HEK293 (cell line): ENCODE measurements around the gene AIG1.

ENCODE experiments used
- CTCF ChIA-PET: fragments of 350-600 bp; formaldehyde crosslinking; extraction: SDS; loops from one replicate; lab custom pipeline; 2021; ENCODE audit warnings: antibody characterized with exemption; lab: Yijun Ruan, JAX
- POLR2A ChIA-PET: fragments of 300-600 bp; formaldehyde crosslinking; extraction: SDS; loops from one replicate; lab custom pipeline; 2020; ENCODE audit warnings: antibody characterized with exemption, inconsistent platforms; lab: Yijun Ruan, JAX
- H3K27ac ChIP-seq: fragments of 200-500 bp; sonication (Bioruptor generic); 2 replicates; pipeline ENCODE4 v1.5.1; 2014; ENCODE audit warnings: low read depth, low read length, control low read depth, inconsistent platforms; ENCODE audit errors: extremely low read depth
- H3K36me3 ChIP-seq, 2 experiments: fragments of 200-500 bp in 1 of 2; sonication (Bioruptor generic) in 1 of 2; 1 replicate in 1 of 2; 2 replicates in 1 of 2; pipeline ENCODE4 v1.5.1; 2014 to 2017; ENCODE audit warnings: inconsistent platforms in 2 of 2, low read length in 2 of 2; ENCODE audit not compliant: control insufficient read depth in 2 of 2, insufficient read depth in 1 of 2
- H3K4me1 ChIP-seq: fragments of 200-500 bp; sonication (Bioruptor generic); 2 replicates; pipeline ENCODE4 v1.5.1; 2014; ENCODE audit warnings: mild to moderate bottlenecking, low read length, inconsistent platforms; ENCODE audit not compliant: control insufficient read depth, insufficient read depth
- H3K4me3 ChIP-seq: 2 replicates; pipeline ENCODE4 v1.5.1; 2011; ENCODE audit warnings: low read depth, mild to moderate bottlenecking, control low read depth, low read length, moderate library complexity
- H3K9me3 ChIP-seq: fragments of 200-500 bp; sonication (Bioruptor generic); 2 replicates; pipeline ENCODE4 v1.5.1; 2014; ENCODE audit warnings: low read depth, low read length, inconsistent platforms; ENCODE audit not compliant: control insufficient read depth, insufficient read depth
- MEIS1 ChIP-seq: sonication (generic); formaldehyde crosslinking; IDR thresholded peaks from 2 replicates; pipeline ENCODE4 v1.8.1; 2022; ENCODE audit warnings: missing genetic modification reagents, mild to moderate bottlenecking, borderline replicate concordance
- MZF1 ChIP-seq: fragments of 450-650 bp; formaldehyde crosslinking; IDR thresholded peaks from 2 replicates; pipeline ENCODE4 v1.5.1; 2017; ENCODE audit warnings: missing biosample characterization, missing genetic modification characterization, borderline replicate concordance
- PRDM1 ChIP-seq: fragments of 450-650 bp; formaldehyde crosslinking; IDR thresholded peaks from 2 replicates; pipeline ENCODE4; 2016; ENCODE audit warnings: missing biosample characterization, missing genetic modification characterization
- ZNF23 ChIP-seq: fragments of 450-650 bp; formaldehyde crosslinking; IDR thresholded peaks from 2 replicates; pipeline ENCODE4 v1.5.1; 2016; ENCODE audit warnings: missing biosample characterization, missing genetic modification characterization, borderline replicate concordance
- ZNF350 ChIP-seq: fragments of 450-650 bp; formaldehyde crosslinking; IDR thresholded peaks from 2 replicates; pipeline ENCODE4 v1.5.0; 2017; ENCODE audit warnings: missing biosample characterization, mild to moderate bottlenecking, missing genetic modification characterization
- ZNF473 ChIP-seq: fragments of 450-650 bp; formaldehyde crosslinking; IDR thresholded peaks from 2 replicates; pipeline ENCODE4 v1.5.1; 2017; ENCODE audit warnings: missing biosample characterization, missing genetic modification characterization
- ZNF596 ChIP-seq: fragments of 450-650 bp; IDR thresholded peaks from 2 replicates; pipeline ENCODE4 v1.5.0; 2018; ENCODE audit warnings: missing biosample characterization, mild to moderate bottlenecking, missing genetic modification characterization, moderate library complexity
- ZNF600 ChIP-seq: fragments of 450-650 bp; formaldehyde crosslinking; IDR thresholded peaks from 2 replicates; pipeline ENCODE4 v1.5.1; 2016; ENCODE audit warnings: missing biosample characterization, missing genetic modification characterization
- ZNF701 ChIP-seq: fragments of 450-650 bp; formaldehyde crosslinking; IDR thresholded peaks from 2 replicates; pipeline ENCODE4 v1.5.1; 2016; ENCODE audit warnings: missing biosample characterization, missing genetic modification characterization
- ZNF792 ChIP-seq: fragments of 450-650 bp; formaldehyde crosslinking; IDR thresholded peaks from 2 replicates; pipeline ENCODE4 v1.5.1; 2016; ENCODE audit warnings: missing biosample characterization, missing genetic modification characterization
- ZSCAN16 ChIP-seq: fragments of 450-650 bp; formaldehyde crosslinking; IDR thresholded peaks from 2 replicates; pipeline ENCODE4 v1.5.1; 2016; ENCODE audit warnings: missing biosample characterization, missing genetic modification characterization
- ZSCAN30 ChIP-seq: fragments of 450-650 bp; IDR thresholded peaks from 2 replicates; pipeline ENCODE4 v1.5.1; 2018; ENCODE audit warnings: missing biosample characterization, mild to moderate bottlenecking, missing genetic modification characterization, moderate library complexity
- TF ChIP-seq, protein P1 (sequence below): fragments of 450-650 bp; formaldehyde crosslinking; IDR thresholded peaks from 2 replicates; pipeline ENCODE4 v1.5.1; 2016; ENCODE audit warnings: missing biosample characterization, missing genetic modification characterization, borderline replicate concordance
- TF ChIP-seq, protein P2 (sequence below): fragments of 450-650 bp; formaldehyde crosslinking; IDR thresholded peaks from 2 replicates; pipeline ENCODE4 v1.5.1; 2016; ENCODE audit warnings: missing biosample characterization, missing genetic modification characterization
- TF ChIP-seq, protein P3 (sequence below): fragments of 450-650 bp; formaldehyde crosslinking; IDR thresholded peaks from 2 replicates; pipeline ENCODE4 v1.5.1; 2016; ENCODE audit warnings: missing biosample characterization, missing genetic modification characterization
- TF ChIP-seq, protein P4 (sequence below): fragments of 450-650 bp; formaldehyde crosslinking; IDR thresholded peaks from 2 replicates; pipeline ENCODE4 v1.5.1; 2016; ENCODE audit warnings: missing biosample characterization, missing genetic modification characterization

The AIG1 gene

DNA sequence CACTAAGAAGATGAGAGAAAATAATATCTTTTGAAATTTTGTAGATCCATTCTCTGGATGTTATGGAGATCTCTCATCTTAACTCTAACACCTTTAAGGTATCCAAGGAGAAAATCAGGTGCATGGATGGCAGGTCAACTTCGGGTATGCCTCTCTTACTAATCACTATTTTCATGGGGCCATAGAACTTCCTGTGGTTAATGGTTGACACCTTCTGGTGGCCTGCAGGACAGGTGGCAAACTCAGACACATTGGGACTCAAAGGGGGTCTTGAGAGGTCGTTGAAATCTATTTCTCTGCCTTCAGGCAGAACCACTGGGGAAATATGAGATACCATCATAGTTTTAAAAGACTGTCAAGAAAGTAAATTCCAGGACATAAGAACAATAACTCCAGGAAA is 313.3 kb downstream of the AIG1 start (continued):
- TF ChIP-seq, protein P1, sequence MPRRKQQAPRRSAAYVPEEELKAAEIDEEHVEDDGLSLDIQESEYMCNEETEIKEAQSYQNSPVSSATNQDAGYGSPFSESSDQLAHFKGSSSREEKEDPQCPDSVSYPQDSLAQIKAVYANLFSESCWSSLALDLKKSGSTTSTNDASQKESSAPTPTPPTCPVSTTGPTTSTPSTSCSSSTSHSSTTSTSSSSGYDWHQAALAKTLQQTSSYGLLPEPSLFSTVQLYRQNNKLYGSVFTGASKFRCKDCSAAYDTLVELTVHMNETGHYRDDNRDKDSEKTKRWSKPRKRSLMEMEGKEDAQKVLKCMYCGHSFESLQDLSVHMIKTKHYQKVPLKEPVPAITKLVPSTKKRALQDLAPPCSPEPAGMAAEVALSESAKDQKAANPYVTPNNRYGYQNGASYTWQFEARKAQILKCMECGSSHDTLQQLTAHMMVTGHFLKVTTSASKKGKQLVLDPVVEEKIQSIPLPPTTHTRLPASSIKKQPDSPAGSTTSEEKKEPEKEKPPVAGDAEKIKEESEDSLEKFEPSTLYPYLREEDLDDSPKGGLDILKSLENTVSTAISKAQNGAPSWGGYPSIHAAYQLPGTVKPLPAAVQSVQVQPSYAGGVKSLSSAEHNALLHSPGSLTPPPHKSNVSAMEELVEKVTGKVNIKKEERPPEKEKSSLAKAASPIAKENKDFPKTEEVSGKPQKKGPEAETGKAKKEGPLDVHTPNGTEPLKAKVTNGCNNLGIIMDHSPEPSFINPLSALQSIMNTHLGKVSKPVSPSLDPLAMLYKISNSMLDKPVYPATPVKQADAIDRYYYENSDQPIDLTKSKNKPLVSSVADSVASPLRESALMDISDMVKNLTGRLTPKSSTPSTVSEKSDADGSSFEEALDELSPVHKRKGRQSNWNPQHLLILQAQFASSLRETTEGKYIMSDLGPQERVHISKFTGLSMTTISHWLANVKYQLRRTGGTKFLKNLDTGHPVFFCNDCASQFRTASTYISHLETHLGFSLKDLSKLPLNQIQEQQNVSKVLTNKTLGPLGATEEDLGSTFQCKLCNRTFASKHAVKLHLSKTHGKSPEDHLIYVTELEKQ = no peak
- TF ChIP-seq MEIS1 (CRISPR knock-in tag) = no peak

DNA sequence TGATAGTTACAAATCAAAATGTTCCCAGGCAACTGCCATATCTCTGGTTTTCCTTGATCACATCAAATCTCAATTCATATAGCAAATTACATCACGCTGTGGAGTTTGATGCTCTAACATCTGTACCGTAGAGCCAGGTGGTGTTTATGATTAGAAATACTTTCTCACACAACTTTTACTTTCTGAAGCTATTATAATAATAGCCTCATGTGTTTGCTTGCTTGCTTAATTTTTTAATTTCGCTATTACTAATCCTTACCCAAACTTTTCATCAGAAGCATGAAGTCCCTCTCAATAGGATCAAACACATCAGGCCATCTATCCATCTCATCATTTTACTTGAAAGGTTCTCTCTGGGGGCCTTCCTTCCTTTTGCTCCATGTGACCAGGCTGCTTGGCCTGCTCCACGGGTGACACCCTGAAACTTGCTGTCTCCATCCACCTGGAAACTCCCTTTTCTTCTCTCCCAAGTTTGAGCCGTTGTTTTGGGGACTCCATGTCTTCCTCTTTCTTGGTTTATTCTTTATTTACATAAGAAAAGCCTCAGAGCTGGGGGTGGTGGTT is 314.4 kb downstream of the AIG1 start:
- H3K9me3 ChIP-seq = no peaks in the 10 kb centered on the region
- H3K4me3 ChIP-seq = no peak overlapping the region
- ChIA-PET POLR2A (no interaction called here), CTCF (no interaction called here)
- TF ChIP-seq, protein P2, sequence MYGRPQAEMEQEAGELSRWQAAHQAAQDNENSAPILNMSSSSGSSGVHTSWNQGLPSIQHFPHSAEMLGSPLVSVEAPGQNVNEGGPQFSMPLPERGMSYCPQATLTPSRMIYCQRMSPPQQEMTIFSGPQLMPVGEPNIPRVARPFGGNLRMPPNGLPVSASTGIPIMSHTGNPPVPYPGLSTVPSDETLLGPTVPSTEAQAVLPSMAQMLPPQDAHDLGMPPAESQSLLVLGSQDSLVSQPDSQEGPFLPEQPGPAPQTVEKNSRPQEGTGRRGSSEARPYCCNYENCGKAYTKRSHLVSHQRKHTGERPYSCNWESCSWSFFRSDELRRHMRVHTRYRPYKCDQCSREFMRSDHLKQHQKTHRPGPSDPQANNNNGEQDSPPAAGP (tag by site-specific recombination) = no peak
- no peak for TF ChIP-seq ZNF792
- no peak for TF ChIP-seq MZF1
- TF ChIP-seq, protein P3, sequence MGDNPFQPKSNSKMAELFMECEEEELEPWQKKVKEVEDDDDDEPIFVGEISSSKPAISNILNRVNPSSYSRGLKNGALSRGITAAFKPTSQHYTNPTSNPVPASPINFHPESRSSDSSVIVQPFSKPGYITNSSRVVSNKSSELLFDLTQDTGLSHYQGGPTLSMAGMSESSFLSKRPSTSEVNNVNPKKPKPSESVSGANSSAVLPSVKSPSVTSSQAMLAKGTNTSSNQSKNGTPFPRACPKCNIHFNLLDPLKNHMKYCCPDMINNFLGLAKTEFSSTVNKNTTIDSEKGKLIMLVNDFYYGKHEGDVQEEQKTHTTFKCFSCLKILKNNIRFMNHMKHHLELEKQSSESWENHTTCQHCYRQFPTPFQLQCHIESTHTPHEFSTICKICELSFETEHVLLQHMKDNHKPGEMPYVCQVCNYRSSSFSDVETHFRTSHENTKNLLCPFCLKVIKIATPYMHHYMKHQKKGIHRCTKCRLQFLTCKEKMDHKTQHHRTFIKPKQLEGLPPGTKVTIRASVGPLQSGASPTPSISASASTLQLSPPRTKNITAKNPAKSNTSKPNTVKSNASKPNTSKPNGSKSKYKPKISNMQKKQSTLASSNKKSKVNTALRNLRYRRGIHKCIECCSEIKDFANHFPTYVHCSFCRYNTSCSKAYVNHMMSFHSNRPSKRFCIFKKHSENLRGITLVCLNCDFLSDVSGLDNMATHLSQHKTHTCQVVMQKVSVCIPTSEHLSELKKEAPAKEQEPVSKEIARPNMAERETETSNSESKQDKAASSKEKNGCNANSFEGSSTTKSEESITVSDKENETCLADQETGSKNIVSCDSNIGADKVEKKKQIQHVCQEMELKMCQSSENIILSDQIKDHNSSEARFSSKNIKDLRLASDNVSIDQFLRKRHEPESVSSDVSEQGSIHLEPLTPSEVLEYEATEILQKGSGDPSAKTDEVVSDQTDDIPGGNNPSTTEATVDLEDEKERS (tag by site-specific recombination) = no peak
- no peak for TF ChIP-seq ZNF23
- TF ChIP-seq ZNF350 (tag by site-specific recombination) = no peak
- no peak for TF ChIP-seq ZNF701
- no peak for TF ChIP-seq ZNF600
- TF ChIP-seq, protein P4, sequence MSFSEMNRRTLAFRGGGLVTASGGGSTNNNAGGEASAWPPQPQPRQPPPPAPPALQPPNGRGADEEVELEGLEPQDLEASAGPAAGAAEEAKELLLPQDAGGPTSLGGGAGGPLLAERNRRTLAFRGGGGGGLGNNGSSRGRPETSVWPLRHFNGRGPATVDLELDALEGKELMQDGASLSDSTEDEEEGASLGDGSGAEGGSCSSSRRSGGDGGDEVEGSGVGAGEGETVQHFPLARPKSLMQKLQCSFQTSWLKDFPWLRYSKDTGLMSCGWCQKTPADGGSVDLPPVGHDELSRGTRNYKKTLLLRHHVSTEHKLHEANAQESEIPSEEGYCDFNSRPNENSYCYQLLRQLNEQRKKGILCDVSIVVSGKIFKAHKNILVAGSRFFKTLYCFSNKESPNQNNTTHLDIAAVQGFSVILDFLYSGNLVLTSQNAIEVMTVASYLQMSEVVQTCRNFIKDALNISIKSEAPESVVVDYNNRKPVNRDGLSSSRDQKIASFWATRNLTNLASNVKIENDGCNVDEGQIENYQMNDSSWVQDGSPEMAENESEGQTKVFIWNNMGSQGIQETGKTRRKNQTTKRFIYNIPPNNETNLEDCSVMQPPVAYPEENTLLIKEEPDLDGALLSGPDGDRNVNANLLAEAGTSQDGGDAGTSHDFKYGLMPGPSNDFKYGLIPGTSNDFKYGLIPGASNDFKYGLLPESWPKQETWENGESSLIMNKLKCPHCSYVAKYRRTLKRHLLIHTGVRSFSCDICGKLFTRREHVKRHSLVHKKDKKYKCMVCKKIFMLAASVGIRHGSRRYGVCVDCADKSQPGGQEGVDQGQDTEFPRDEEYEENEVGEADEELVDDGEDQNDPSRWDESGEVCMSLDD (tag by site-specific recombination) = no peak
- no peak for TF ChIP-seq ZSCAN30
- TF ChIP-seq PRDM1 (tag by site-specific recombination) = no peak
- TF ChIP-seq ZNF473 = no peak
- TF ChIP-seq, all 188 proteins: peak for 0
- no peaks in the 10 kb centered on the region for H3K36me3 ChIP-seq
- H3K4me1 ChIP-seq = peaks cover 13% of the 10 kb centered on the region; the same call in 1 of the 2 replicates
- no peak overlapping the region for H3K27ac ChIP-seq

DNA sequence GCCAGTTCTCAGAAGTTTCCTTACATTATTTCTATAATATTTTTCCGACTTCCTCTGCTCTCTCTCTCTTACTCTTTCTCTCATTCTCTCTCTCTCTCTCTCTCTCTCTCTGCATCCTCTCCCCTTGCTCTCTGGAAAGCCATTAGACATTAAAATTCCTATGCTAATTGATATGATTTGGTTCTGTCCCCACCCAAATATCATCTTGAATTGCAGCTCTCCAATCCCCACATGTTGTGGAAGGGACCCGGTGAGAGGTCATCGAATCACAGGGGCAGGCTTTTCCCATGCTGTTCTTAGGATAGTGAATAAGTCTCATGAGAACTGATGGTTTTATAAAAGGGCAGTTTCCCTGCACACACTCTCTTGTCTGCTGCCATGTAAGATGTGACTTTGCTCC is 315.7 kb downstream of the AIG1 start:
- H3K9me3 ChIP-seq = no peaks in the 10 kb centered on the region
- no peak overlapping the region for H3K27ac ChIP-seq
- no peak overlapping the region for H3K4me3 ChIP-seq
- no peak for TF ChIP-seq ZSCAN16 (tag by site-specific recombination)
- TF ChIP-seq ZNF596 (tag by site-specific recombination) = 0 out of 2 replicates have a peak, but pooled peaks have one; percentile 14
- H3K4me1 ChIP-seq = peaks cover 13% of the 10 kb centered on the region; the same call in 1 of the 2 replicates
- H3K36me3 ChIP-seq = no peaks in the 10 kb centered on the region
- ChIA-PET POLR2A (no interaction called here), CTCF (no interaction called here)
